HCT116 (cell line): ENCODE data around the gene WEE1. TPM values are rescaled to one million over a fixed set of nuclear protein-coding genes. Genes with fewer than 3 reads are reported as not detected.
"Not testable (repeated sequence)": the region's sequence is repeated elsewhere in the genome, so short reads cannot be mapped to it uniquely, and the experiment has no call there.

ENCODE experiments used
- ATAC-seq: fragments of 200-7000 bp; cut with Tn5 transposase; 2 replicates; pipeline ENCODE4 v1.9.1; 2020; ENCODE audit warnings: mild to moderate bottlenecking, moderate library complexity
- BruUV-seq: library from RNA; stranded (reverse); fragments of 400-500 nt; replicated peaks from 2 replicates; lab custom pipeline; 2021; lab: Mats Ljungman, UMichigan
- CTCF ChIA-PET: fragments of 300-600 bp; sonication (Branson Sonifier 250); formaldehyde crosslinking; loops from one replicate; lab custom pipeline; 2021; ENCODE audit warnings: antibody characterized with exemption; lab: Charles Lee
- POLR2A ChIA-PET: fragments of 300-600, 350-600 bp; sonication (Branson Sonifier 250); formaldehyde crosslinking; loops from one replicate; lab custom pipeline; 2021; ENCODE audit warnings: antibody characterized with exemption; lab: Charles Lee
- RAD21 ChIA-PET, 2 experiments: fragments of 300-600 bp; sonication (Branson Sonifier 250); formaldehyde crosslinking; loops; one replicate each; lab custom pipeline; 2023; ENCODE audit warnings: low total read pairs in 2 of 2; ENCODE audit not compliant: uncharacterized antibody in 2 of 2, unreplicated experiment in 2 of 2, low non-redundant PET in 1 of 2; lab: Charles Lee
- DNase-seq: peaks from one replicate; pipeline ENCODE4 v3.0.0-alpha.2; 2010; ENCODE audit warnings: low read depth, low spot score
- H2AFZ ChIP-seq: fragments of 200-600 bp; shearing (Covaris generic), sonication (generic); 2 replicates; pipeline ENCODE4 v1.6.1; 2017; ENCODE audit warnings: low read depth, mixed run types, mixed read lengths, antibody characterized with exemption, low read length; ENCODE audit not compliant: poor library complexity, severe bottlenecking
- H3K27ac ChIP-seq: 2 replicates; pipeline ENCODE4 v1.5.1; 2012; ENCODE audit warnings: low read depth, low read length
- H3K27me3 ChIP-seq: fragments of 200-600 bp; sonication (generic); 2 replicates; pipeline ENCODE4 v1.6.1; 2016; ENCODE audit warnings: mixed run types, low read length, mixed read lengths; ENCODE audit not compliant: insufficient read depth
- H3K36me3 ChIP-seq, 2 experiments: fragments of 200-500 bp in 1 of 2; fragments of 200-600 bp in 1 of 2; sonication (Bioruptor generic) in 1 of 2; sonication (generic) in 1 of 2; 2 replicates each; pipeline versions ENCODE4 v1.5.1 to v1.6.1; 2014 to 2016; ENCODE audit warnings: low read length in 2 of 2, inconsistent platforms in 1 of 2, mixed read lengths in 1 of 2, mixed run types in 1 of 2; ENCODE audit not compliant: insufficient read depth in 2 of 2, control insufficient read depth in 1 of 2
- H3K4me1 ChIP-seq, 2 experiments: fragments of 200-600 bp in 1 of 2; sonication (generic) in 1 of 2; 2 replicates each; pipeline versions ENCODE4 v1.5.1 to v1.6.1; 2012 to 2017; ENCODE audit warnings: low read length in 2 of 2, inconsistent platforms in 1 of 2, mild to moderate bottlenecking in 1 of 2, mixed read lengths in 1 of 2, mixed run types in 1 of 2, moderate library complexity in 1 of 2; ENCODE audit not compliant: insufficient read depth in 2 of 2, control insufficient read depth in 1 of 2
- H3K4me2 ChIP-seq: fragments of 200-600 bp; sonication (generic); 2 replicates; pipeline ENCODE4 v1.6.1; 2017; ENCODE audit warnings: mixed run types, low read length, mixed read lengths
- H3K4me3 ChIP-seq, 2 experiments: fragments of 200-600 bp in 1 of 2; sonication (generic) in 1 of 2; replicated peaks in 1 of 2; 2 replicates each; pipeline ENCODE4 v1.5.1; 2011 to 2016; ENCODE audit warnings: low read length in 2 of 2, control low read depth in 1 of 2, low read depth in 1 of 2, mild to moderate bottlenecking in 1 of 2, mixed read lengths in 1 of 2, mixed run types in 1 of 2
- H3K79me2 ChIP-seq: fragments of 200-600 bp; sonication (generic); 2 replicates; pipeline ENCODE4 v1.6.1; 2017; ENCODE audit warnings: mild to moderate bottlenecking, mixed run types, low read length, moderate library complexity, mixed read lengths; ENCODE audit not compliant: insufficient read depth
- H3K9ac ChIP-seq: fragments of 200-600 bp; sonication (generic); 2 replicates; pipeline ENCODE4 v1.6.1; 2016; ENCODE audit warnings: low read length, mixed read lengths
- H3K9me2 ChIP-seq: fragments of 200-600 bp; sonication (generic), shearing (Covaris generic); 2 replicates; pipeline ENCODE4 v1.6.1; 2017; ENCODE audit warnings: mixed run types, mild to moderate bottlenecking, moderate library complexity; ENCODE audit not compliant: insufficient read depth
- H3K9me3 ChIP-seq, 2 experiments: fragments of 200-500 bp in 1 of 2; fragments of 200-600 bp in 1 of 2; sonication (Bioruptor generic) in 1 of 2; sonication (generic) in 1 of 2; 2 replicates each; pipeline ENCODE4 v1.6.1; 2014 to 2017; ENCODE audit warnings: low read length in 2 of 2, mixed read lengths in 2 of 2, inconsistent platforms in 1 of 2, low read depth in 1 of 2, mild to moderate bottlenecking in 1 of 2, mixed run types in 1 of 2, moderate library complexity in 1 of 2; ENCODE audit not compliant: control insufficient read depth in 1 of 2, insufficient read depth in 1 of 2
- H4K20me1 ChIP-seq: fragments of 200-600 bp; sonication (generic), shearing (Covaris generic); 2 replicates; pipeline ENCODE4 v1.6.1; 2017; ENCODE audit warnings: mixed run types, mild to moderate bottlenecking, moderate library complexity; ENCODE audit not compliant: insufficient read depth
- CBX3 ChIP-seq: IDR thresholded peaks from 2 replicates; pipeline ENCODE4 v1.6.1; 2012; ENCODE audit warnings: low read depth
- EZH2 ChIP-seq: fragments of 200-600 bp; sonication (generic); IDR thresholded peaks from 2 replicates; pipeline ENCODE4 v1.6.1; 2017; ENCODE audit warnings: antibody characterized with exemption, mixed run types
- FOSL1 ChIP-seq: IDR thresholded peaks from 2 replicates; pipeline ENCODE4 v1.6.1; 2012; ENCODE audit warnings: low read depth
- SP1 ChIP-seq: IDR thresholded peaks from 2 replicates; pipeline ENCODE4 v1.6.1; 2012; ENCODE audit warnings: low read depth
- YY1 ChIP-seq: IDR thresholded peaks from 2 replicates; pipeline ENCODE4 v1.6.1; 2011; ENCODE audit warnings: low read length, low read depth, moderate library complexity, mild to moderate bottlenecking; ENCODE audit not compliant: insufficient replicate concordance; ENCODE audit errors: extremely low read depth
- intact Hi-C: fragments of 100-400 bp; cut with micrococcal nuclease; formaldehyde crosslinking; loops from 2 replicates; pipeline ENCODE4 v1.10.0; 2022
- total RNA-seq: library from RNA; stranded (reverse); gene quantifications from one replicate; pipeline ENCODE4 v1.2.1, GENCODE V29; 2021; ENCODE audit not compliant: unreplicated experiment
- TF ChIP-seq, protein P1 (sequence below): IDR thresholded peaks from 2 replicates; pipeline ENCODE4 v1.6.1; 2012
- TF ChIP-seq, protein P2 (sequence below): IDR thresholded peaks from 2 replicates; pipeline ENCODE4 v1.6.1; 2011; ENCODE audit warnings: mild to moderate bottlenecking, low read length, moderate library complexity; ENCODE audit not compliant: insufficient replicate concordance; ENCODE audit errors: extremely low read depth

WEE1 gene
- total RNA-seq, 1 experiment from 2014 or later: 50.8 TPM

DNA sequence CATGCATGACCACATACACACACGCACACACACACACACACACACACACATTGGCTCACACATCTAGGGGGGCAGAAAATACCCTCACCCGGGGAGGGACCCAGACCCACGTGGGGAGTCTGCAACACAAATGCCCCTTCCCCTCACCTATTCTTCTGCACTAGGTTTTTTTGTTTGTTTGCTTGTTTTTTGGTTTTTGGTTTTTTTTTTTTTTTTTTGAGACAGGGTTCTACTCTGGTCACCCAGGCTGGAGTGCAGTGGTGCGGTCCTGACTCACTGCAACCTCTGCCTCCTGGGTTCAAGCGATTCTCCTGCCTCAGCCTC, 28.4 kb downstream of the WEE1 start:
- BruUV-seq: no TSS peak
- H4K20me1 ChIP-seq: no peaks in the 10 kb centered on the region
- H3K4me1 ChIP-seq: peaks cover 11 to 23% of the 10 kb centered on the region in 2 experiments
- POLR2A ChIA-PET: no interaction called here
- intact Hi-C loops: no loop called here
- no peak overlapping the region for H3K9ac ChIP-seq
- H3K27ac ChIP-seq: no peak overlapping the region
- DNase-seq (no peak), ATAC-seq (no peak)
- no peaks in the 10 kb centered on the region for H3K79me2 ChIP-seq
- H3K4me2 ChIP-seq: peak overlapping the region; percentile 59; the same call in 1 of the 2 replicates
- RAD21 ChIA-PET: no interaction called here
- H2AFZ ChIP-seq: no peak overlapping the region
- TF ChIP-seq, protein P1, sequence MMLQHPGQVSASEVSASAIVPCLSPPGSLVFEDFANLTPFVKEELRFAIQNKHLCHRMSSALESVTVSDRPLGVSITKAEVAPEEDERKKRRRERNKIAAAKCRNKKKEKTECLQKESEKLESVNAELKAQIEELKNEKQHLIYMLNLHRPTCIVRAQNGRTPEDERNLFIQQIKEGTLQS: no peak
- TF ChIP-seq CBX3 (no peak), YY1 (no peak), FOSL1 (no peak), EZH2 (no peak), SP1 (no peak)
- TF ChIP-seq, protein P2, sequence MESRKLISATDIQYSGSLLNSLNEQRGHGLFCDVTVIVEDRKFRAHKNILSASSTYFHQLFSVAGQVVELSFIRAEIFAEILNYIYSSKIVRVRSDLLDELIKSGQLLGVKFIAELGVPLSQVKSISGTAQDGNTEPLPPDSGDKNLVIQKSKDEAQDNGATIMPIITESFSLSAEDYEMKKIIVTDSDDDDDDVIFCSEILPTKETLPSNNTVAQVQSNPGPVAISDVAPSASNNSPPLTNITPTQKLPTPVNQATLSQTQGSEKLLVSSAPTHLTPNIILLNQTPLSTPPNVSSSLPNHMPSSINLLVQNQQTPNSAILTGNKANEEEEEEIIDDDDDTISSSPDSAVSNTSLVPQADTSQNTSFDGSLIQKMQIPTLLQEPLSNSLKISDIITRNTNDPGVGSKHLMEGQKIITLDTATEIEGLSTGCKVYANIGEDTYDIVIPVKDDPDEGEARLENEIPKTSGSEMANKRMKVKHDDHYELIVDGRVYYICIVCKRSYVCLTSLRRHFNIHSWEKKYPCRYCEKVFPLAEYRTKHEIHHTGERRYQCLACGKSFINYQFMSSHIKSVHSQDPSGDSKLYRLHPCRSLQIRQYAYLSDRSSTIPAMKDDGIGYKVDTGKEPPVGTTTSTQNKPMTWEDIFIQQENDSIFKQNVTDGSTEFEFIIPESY: no peak
- CTCF ChIA-PET: no interaction called here
- no peak overlapping the region for H3K4me3 ChIP-seq
- H3K36me3 ChIP-seq: no peaks in the 10 kb centered on the region
- no peaks in the 10 kb centered on the region for H3K9me2 ChIP-seq
- no peaks in the 10 kb centered on the region for H3K27me3 ChIP-seq
- no peaks in the 10 kb centered on the region for H3K9me3 ChIP-seq

DNA sequence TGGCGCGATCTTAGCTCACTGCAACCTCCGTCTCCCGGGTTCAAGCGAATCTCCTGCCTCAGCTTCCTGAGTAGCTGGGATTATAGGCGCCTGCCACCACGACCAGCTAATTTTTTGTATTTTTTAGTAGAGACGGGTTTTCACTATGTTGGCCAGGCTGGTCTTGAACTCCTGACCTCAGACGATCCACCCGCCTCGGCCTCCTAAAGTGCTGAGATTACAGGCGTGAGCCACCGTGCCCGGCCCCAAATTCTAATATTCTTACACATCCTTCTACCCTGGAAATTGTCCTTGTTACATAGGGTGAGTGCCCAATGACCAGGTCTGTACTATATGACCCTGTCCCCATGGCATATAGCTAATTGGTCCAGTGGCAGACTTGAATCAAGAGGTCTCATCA, 29.7 kb downstream of the WEE1 start:
- RAD21 ChIA-PET: not testable (repeated sequence)
- CTCF ChIA-PET: interaction anchor here (1.2 kb wide), 1 partner anchor 10 kb away, joined by 4 read pairs; no protein-coding TSS in a partner anchor

More for the DNA sequence above, 29.7 kb downstream of the WEE1 start:
- intact Hi-C loops, H3K27ac ChIP-seq, H3K9ac ChIP-seq, POLR2A ChIA-PET, H4K20me1 ChIP-seq, ATAC-seq, H2AFZ ChIP-seq, H3K27me3 ChIP-seq, BruUV-seq, H3K4me3 ChIP-seq, H3K36me3 ChIP-seq, H3K9me2 ChIP-seq, H3K79me2 ChIP-seq, H3K4me2 ChIP-seq, H3K9me3 ChIP-seq, DNase-seq: not testable (repeated sequence)
- H3K4me1 ChIP-seq: peaks cover 17 to 35% of the 10 kb centered on the region in 2 experiments
